ENCODE data around the gene CELF4. TPM values are rescaled to one million over a fixed set of nuclear protein-coding genes. Genes with fewer than 3 reads are reported as not detected.

The CELF4 gene
- total and polyA plus RNA-seq, 9 donors = 0.18 to 2.0 (median 1.1) TPM

DNA sequence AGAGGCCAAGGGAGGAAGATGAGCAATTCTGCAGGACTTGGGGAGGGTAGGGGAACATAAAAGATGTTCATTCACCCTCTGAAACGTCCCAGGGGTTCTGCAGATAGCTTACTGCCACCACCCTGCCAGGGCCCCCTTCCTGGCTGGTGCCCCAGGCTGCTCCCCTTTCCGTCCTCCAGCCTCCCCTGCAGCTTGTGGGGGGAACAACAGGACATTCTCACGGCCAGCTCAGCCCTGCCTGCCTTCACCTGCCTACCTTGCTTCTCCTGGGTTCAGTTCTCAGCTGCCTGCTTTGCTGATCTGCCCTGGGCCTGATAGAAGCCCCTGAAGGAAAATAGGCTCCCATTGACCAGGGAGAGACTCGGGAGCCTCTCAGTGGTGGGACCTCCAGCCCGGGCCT, 251.1 kb downstream of the CELF4 start:
- H3K9me3 ChIP-seq (replicated peaks; ENCODE audit: control insufficient read depth, low read depth, low read length) = no peaks in the 10 kb centered on the region
- 55% methylated on average over 5 of the region's 5 CpGs for WGBS (ENCODE audit: insufficient coverage)
- no peaks in the 10 kb centered on the region for H3K4me1 ChIP-seq (ENCODE audit: control insufficient read depth, insufficient read depth, low read length)
- no peak overlapping the region for H3K27ac ChIP-seq (ENCODE audit: low read length)
- no peak overlapping the region for H3K4me3 ChIP-seq (ENCODE audit: low read length)
- H3K36me3 ChIP-seq (ENCODE audit: control insufficient read depth, insufficient read depth, low read length) = no peaks in the 10 kb centered on the region
- H3K27me3 ChIP-seq (ENCODE audit: control insufficient read depth, insufficient read depth, low read length) = peaks cover 2% of the 10 kb centered on the region
- no peak for DNase-seq

DNA sequence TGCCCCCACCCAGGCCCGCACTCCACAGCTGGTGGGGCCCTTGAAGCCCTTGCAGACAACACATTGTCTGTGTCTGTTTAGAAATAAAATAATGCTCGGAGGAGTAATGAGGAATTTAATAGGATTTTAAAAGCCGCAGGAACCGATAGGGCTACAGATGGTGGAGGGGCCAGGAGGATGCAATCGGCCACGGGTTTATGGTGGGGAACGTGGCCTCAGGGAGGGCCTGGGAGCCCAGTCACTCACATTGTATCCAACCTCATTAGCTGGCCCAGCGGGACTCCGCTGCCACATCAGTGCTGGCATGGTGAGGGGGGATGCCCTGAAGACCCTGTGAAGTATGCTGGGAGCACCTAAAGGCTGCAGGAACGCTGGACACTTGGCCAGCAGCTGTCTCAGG, 252.0 kb downstream of the CELF4 start:
- no peak for DNase-seq
- 40% methylated on average over 2 of the region's 10 CpGs for WGBS (ENCODE audit: insufficient coverage)

GRCh38 chr18:37309861-37310260, 255.7 kb downstream of the CELF4 start:
- WGBS (ENCODE audit: insufficient coverage) = 100% methylated on average over 2 of the region's 3 CpGs
- no peaks in the 10 kb centered on the region for H3K9me3 ChIP-seq (replicated peaks; ENCODE audit: control insufficient read depth, low read depth, low read length)
- no peaks in the 10 kb centered on the region for H3K4me1 ChIP-seq (ENCODE audit: control insufficient read depth, insufficient read depth, low read length)
- H3K27me3 ChIP-seq (ENCODE audit: control insufficient read depth, insufficient read depth, low read length) = no peaks in the 10 kb centered on the region
- no peak overlapping the region for H3K27ac ChIP-seq (ENCODE audit: low read length)
- no peaks in the 10 kb centered on the region for H3K36me3 ChIP-seq (ENCODE audit: control insufficient read depth, insufficient read depth, low read length)
- H3K4me3 ChIP-seq (ENCODE audit: low read length) = no peak overlapping the region
- no peak for DNase-seq

More for the DNA sequence above, 252.0 kb downstream of the CELF4 start:
- H3K36me3 ChIP-seq (ENCODE audit: control insufficient read depth, insufficient read depth, low read length) = no peaks in the 10 kb centered on the region
- H3K27ac ChIP-seq (ENCODE audit: low read length) = no peak overlapping the region
- no peaks in the 10 kb centered on the region for H3K4me1 ChIP-seq (ENCODE audit: control insufficient read depth, insufficient read depth, low read length)
- H3K9me3 ChIP-seq (replicated peaks; ENCODE audit: control insufficient read depth, low read depth, low read length) = no peaks in the 10 kb centered on the region
- peaks cover 2% of the 10 kb centered on the region for H3K27me3 ChIP-seq (ENCODE audit: control insufficient read depth, insufficient read depth, low read length)
- H3K4me3 ChIP-seq (ENCODE audit: low read length) = no peak overlapping the region

DNA sequence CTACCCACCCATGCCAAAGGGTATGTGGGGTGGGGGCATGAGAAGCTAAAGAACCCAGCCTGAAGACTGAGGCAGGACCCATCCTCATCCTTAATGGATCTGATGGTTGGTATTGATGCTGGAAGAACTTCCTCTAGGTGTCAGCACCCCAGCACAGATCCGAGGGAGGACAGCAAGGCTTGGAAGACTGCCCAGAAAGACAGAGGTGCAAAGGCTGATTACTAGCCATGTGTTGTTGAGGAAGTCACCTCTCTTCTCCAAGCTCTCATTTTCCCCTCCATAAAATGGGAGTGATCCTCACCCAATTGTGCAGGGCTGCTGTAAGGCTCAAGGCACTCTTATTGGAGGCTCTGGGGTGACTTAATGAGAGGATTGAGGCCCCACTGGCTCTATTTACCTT, 256.5 kb downstream of the CELF4 start:
- Histone ChIP-seq H3K36me3 (ENCODE audit: control insufficient read depth, insufficient read depth, low read length) (no peaks in the 10 kb centered on the region), H3K9me3 (replicated peaks; ENCODE audit: control insufficient read depth, low read depth, low read length) (no peaks in the 10 kb centered on the region), H3K27me3 (ENCODE audit: control insufficient read depth, insufficient read depth, low read length) (no peaks in the 10 kb centered on the region), H3K4me1 (ENCODE audit: control insufficient read depth, insufficient read depth, low read length) (no peaks in the 10 kb centered on the region), H3K4me3 (ENCODE audit: low read length) (no peak overlapping the region), H3K27ac (ENCODE audit: low read length) (no peak overlapping the region)
- no peak for DNase-seq
- no CpG with 5 or more reads among the region's 1 CpG for WGBS (ENCODE audit: insufficient coverage)

DNA sequence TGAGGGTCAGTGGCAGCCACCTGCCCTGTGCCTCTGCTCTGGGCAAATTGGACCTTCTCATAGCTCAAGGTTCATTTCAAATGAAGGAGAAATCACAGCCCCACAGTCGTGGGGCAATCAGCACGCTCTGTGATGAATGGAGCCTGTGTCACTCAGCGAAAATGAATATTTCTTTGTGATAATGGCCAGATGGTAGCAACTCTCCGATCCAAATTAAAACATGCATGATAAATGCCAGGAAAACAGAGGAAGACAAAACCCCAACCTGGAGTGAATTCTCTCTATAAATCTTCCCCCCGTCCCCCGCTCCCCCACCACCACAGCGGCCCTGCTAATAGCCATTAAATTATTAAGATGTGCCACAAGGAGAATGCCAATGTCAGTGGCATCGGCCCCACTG, 258.4 kb downstream of the CELF4 start:
- no peak overlapping the region for H3K4me3 ChIP-seq (ENCODE audit: low read length)
- no peak for DNase-seq
- H3K9me3 ChIP-seq (replicated peaks; ENCODE audit: control insufficient read depth, low read depth, low read length) = no peaks in the 10 kb centered on the region
- no CpG with 5 or more reads among the region's 8 CpGs for WGBS (ENCODE audit: insufficient coverage)
- peaks cover 7% of the 10 kb centered on the region for H3K4me1 ChIP-seq (ENCODE audit: control insufficient read depth, insufficient read depth, low read length)
- H3K27ac ChIP-seq (ENCODE audit: low read length) = no peak overlapping the region
- H3K27me3 ChIP-seq (ENCODE audit: control insufficient read depth, insufficient read depth, low read length) = no peaks in the 10 kb centered on the region
- H3K36me3 ChIP-seq (ENCODE audit: control insufficient read depth, insufficient read depth, low read length) = no peaks in the 10 kb centered on the region

DNA sequence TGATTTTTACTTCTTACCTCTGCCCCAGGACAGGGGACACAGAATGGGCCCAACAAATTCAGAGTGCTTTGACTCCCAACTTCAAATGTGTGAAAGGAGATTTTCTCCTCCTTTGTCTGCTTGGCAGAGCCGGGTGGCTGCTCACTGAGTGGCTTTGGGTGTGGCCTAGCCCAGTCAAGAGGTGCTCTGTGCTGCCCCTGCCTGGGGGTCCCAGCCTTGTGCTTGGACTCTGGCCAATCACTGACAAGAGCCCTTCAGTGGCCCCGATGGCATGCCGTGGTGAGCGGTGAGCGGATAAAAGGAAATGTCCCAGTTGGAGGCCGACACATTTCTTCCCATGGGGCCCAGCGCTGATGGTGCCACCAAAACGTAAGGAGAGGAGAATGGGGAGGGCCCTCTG, 259.2 kb downstream of the CELF4 start:
- 65% methylated on average over 8 of the region's 8 CpGs for WGBS (ENCODE audit: insufficient coverage)
- H3K27ac ChIP-seq (ENCODE audit: low read length) = no peak overlapping the region
- no peak overlapping the region for H3K4me3 ChIP-seq (ENCODE audit: low read length)
- H3K27me3 ChIP-seq (ENCODE audit: control insufficient read depth, insufficient read depth, low read length) = no peaks in the 10 kb centered on the region
- H3K9me3 ChIP-seq (replicated peaks; ENCODE audit: control insufficient read depth, low read depth, low read length) = no peaks in the 10 kb centered on the region
- peaks cover 7% of the 10 kb centered on the region for H3K4me1 ChIP-seq (ENCODE audit: control insufficient read depth, insufficient read depth, low read length)
- no peaks in the 10 kb centered on the region for H3K36me3 ChIP-seq (ENCODE audit: control insufficient read depth, insufficient read depth, low read length)
- DNase-seq = no peak

- WGBS (ENCODE audit: insufficient coverage) = 58% methylated on average over 2 of the region's 13 CpGs
- Histone ChIP-seq H3K9me3 (replicated peaks; ENCODE audit: control insufficient read depth, low read depth, low read length) (no peaks in the 10 kb centered on the region), H3K4me1 (ENCODE audit: control insufficient read depth, insufficient read depth, low read length) (peaks cover 7% of the 10 kb centered on the region), H3K4me3 (ENCODE audit: low read length) (no peak overlapping the region), H3K27me3 (ENCODE audit: control insufficient read depth, insufficient read depth, low read length) (no peaks in the 10 kb centered on the region), H3K27ac (ENCODE audit: low read length) (no peak overlapping the region), H3K36me3 (ENCODE audit: control insufficient read depth, insufficient read depth, low read length) (no peaks in the 10 kb centered on the region)
- DNase-seq = no peak
These were observed 260.5 kb downstream of the CELF4 start for GRCh38 chr18:37305066-37305465.

DNA sequence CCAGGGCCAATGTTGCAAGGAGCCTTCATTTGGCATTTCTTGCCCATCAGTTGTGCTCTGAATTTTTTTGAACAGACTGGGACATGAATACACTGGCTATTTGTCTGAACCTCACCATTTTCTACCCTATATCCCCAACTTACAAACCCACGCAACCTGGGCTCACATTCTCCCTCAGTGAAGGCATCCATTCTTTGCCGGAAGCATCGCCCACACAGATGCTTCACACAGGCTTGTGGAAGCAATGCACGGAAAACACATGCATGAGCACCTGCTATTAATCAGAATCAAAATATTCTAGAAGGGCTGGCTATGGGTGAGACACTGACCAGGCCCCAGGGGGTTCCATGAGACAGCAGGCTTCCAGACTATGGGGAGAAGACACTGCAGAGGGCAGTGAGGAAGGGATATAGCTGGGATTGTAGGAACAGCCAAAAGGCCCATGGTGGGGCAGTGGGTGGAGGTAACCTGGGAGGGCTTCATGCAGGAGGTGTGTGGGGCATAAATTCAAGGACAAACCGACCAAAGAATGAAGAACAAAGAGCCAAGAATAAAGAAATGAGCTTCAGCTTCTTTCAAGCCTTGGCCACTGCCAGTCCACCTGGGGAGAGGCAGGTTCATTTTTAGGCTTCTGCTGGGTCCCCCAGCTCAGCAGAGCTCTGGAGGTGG, 261.5 kb downstream of the CELF4 start:
- 72% methylated on average over 4 of the region's 5 CpGs for WGBS (ENCODE audit: insufficient coverage)

GRCh38 chr18:37303009-37303408, 262.6 kb downstream of the CELF4 start:
- H3K36me3 ChIP-seq (ENCODE audit: control insufficient read depth, insufficient read depth, low read length) = no peaks in the 10 kb centered on the region
- peaks cover 20% of the 10 kb centered on the region for H3K4me1 ChIP-seq (ENCODE audit: control insufficient read depth, insufficient read depth, low read length)
- DNase-seq = peak; percentile 17
- no peaks in the 10 kb centered on the region for H3K27me3 ChIP-seq (ENCODE audit: control insufficient read depth, insufficient read depth, low read length)
- H3K9me3 ChIP-seq (replicated peaks; ENCODE audit: control insufficient read depth, low read depth, low read length) = no peaks in the 10 kb centered on the region
- no peak overlapping the region for H3K4me3 ChIP-seq (ENCODE audit: low read length)
- no peak overlapping the region for H3K27ac ChIP-seq (ENCODE audit: low read length)
- no CpG with 5 or more reads among the region's 2 CpGs for whole genome bisulfite sequencing (ENCODE audit: insufficient coverage)

More for the DNA sequence above, 261.5 kb downstream of the CELF4 start:
- Histone ChIP-seq H3K36me3 (ENCODE audit: control insufficient read depth, insufficient read depth, low read length) (no peaks in the 10 kb centered on the region), H3K27me3 (ENCODE audit: control insufficient read depth, insufficient read depth, low read length) (no peaks in the 10 kb centered on the region), H3K4me1 (ENCODE audit: control insufficient read depth, insufficient read depth, low read length) (peaks cover 16% of the 10 kb centered on the region), H3K27ac (ENCODE audit: low read length) (no peak overlapping the region), H3K9me3 (replicated peaks; ENCODE audit: control insufficient read depth, low read depth, low read length) (no peaks in the 10 kb centered on the region), H3K4me3 (ENCODE audit: low read length) (no peak overlapping the region)
- no peak for DNase-seq

DNA sequence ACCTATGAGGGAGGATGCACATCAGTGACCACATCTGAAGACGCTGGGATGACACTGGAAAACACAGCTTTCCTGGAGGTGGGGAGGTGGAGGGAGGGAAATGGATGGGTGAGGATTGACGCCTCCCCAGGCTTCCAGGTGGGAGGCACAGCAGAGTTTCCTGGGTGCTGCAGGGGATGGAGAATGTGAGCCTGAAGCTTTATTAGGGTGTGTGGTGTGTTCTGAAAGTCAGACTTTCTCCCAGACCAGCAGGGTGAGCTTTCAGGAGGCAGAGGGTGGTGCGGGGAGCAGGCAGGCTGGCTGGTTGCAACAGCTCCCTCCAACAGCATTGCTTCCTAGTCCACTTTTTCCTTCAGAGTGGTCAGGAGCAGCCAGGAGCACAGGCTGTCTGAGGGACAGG, 263.1 kb downstream of the CELF4 start:
- Histone ChIP-seq H3K27ac (ENCODE audit: low read length) (no peak overlapping the region), H3K4me1 (ENCODE audit: control insufficient read depth, insufficient read depth, low read length) (peaks cover 20% of the 10 kb centered on the region), H3K27me3 (ENCODE audit: control insufficient read depth, insufficient read depth, low read length) (no peaks in the 10 kb centered on the region), H3K9me3 (replicated peaks; ENCODE audit: control insufficient read depth, low read depth, low read length) (no peaks in the 10 kb centered on the region), H3K4me3 (ENCODE audit: low read length) (no peak overlapping the region), H3K36me3 (ENCODE audit: control insufficient read depth, insufficient read depth, low read length) (no peaks in the 10 kb centered on the region)
- 64% methylated on average over 2 of the region's 3 CpGs for WGBS (ENCODE audit: insufficient coverage)
- no peak for DNase-seq

All from muscle of leg (tissue), 11 donors.